CD8-positive, alpha-beta memory T cell (primary cell): ENCODE results near the gene TPST2. TPM values are rescaled to one million over a fixed set of nuclear protein-coding genes. Genes with fewer than 3 reads are reported as not detected.

Experiments
- CTCF ChIA-PET: fragments of 350-600 bp; sonication (Branson Sonifier 250); formaldehyde crosslinking; loops from one replicate; lab custom pipeline; 2021; ENCODE audit warnings: antibody characterized with exemption; lab: Charles Lee
- POLR2A ChIA-PET: fragments of 350-600 bp; sonication (Branson Sonifier 250); formaldehyde crosslinking; loops from one replicate; lab custom pipeline; 2021; ENCODE audit warnings: antibody characterized with exemption; lab: Charles Lee
- DNase-seq, 5 donors: peaks; one replicate each; pipeline versions ENCODE4 v3.0.0 to v3.0.0-alpha.2; 2020 to 2022; ENCODE audit warnings: mixed read lengths in 1 of 5
- H3K27ac ChIP-seq: one replicate; pipeline ENCODE4 v1.7.0; 2013; ENCODE audit warnings: low read depth, mild to moderate bottlenecking, low read length, moderate library complexity
- H3K27me3 ChIP-seq: 2 replicates; pipeline ENCODE4 v1.7.0; 2013; ENCODE audit warnings: low read length, mild to moderate bottlenecking; ENCODE audit not compliant: insufficient read depth, poor library complexity, severe bottlenecking
- H3K36me3 ChIP-seq: 2 replicates; pipeline ENCODE4 v1.7.0; 2013; ENCODE audit warnings: mild to moderate bottlenecking, low read length, moderate library complexity; ENCODE audit not compliant: insufficient read depth
- H3K4me1 ChIP-seq: 2 replicates; pipeline ENCODE4 v1.7.0; 2013; ENCODE audit warnings: mild to moderate bottlenecking, low read length, moderate library complexity; ENCODE audit not compliant: insufficient read depth
- H3K4me3 ChIP-seq: 2 replicates; pipeline ENCODE4 v1.7.0; 2013; ENCODE audit warnings: mild to moderate bottlenecking, low read length
- H3K9me3 ChIP-seq: 2 replicates; pipeline ENCODE4 v1.7.0; 2013; ENCODE audit warnings: mild to moderate bottlenecking, low read length
- H3K27ac Mint-ChIP-seq, 8 donors: one replicate each; pipeline ENCODE4 v1.8.0; 2020 to 2021; ENCODE audit warnings: mixed read lengths in 8 of 8, mild to moderate bottlenecking in 6 of 8, inconsistent platforms in 3 of 8, moderate library complexity in 3 of 8
- H3K27me3 Mint-ChIP-seq, 2 donors: one replicate each; pipeline ENCODE4 v1.8.0; 2020 to 2021; ENCODE audit warnings: mixed read lengths in 2 of 2, mild to moderate bottlenecking in 1 of 2, moderate library complexity in 1 of 2
- H3K36me3 Mint-ChIP-seq, 3 donors: one replicate each; pipeline ENCODE4 v1.8.0; 2020 to 2021; ENCODE audit warnings: mixed read lengths in 3 of 3, inconsistent platforms in 1 of 3, mild to moderate bottlenecking in 1 of 3
- H3K4me1 Mint-ChIP-seq, 3 donors: one replicate each; pipeline ENCODE4 v1.8.0; 2020 to 2021; ENCODE audit warnings: mixed read lengths in 3 of 3, inconsistent platforms in 1 of 3, mild to moderate bottlenecking in 1 of 3
- H3K4me3 Mint-ChIP-seq, 7 donors: one replicate each; pipeline ENCODE4 v1.8.0; 2020 to 2021; ENCODE audit warnings: mixed read lengths in 7 of 7, mild to moderate bottlenecking in 6 of 7, moderate library complexity in 4 of 7, inconsistent platforms in 2 of 7
- H3K9me3 Mint-ChIP-seq, 5 donors: one replicate each; pipeline ENCODE4 v1.8.0; 2020 to 2022; ENCODE audit warnings: mixed read lengths in 5 of 5, mild to moderate bottlenecking in 3 of 5, moderate library complexity in 2 of 5, inconsistent platforms in 1 of 5
- polyA plus RNA-seq: library from polyadenylated mRNA; unstranded; fragments of 300-500 nt; fragmentation: Illumina TruSeq; gene quantifications from one replicate; pipeline ENCODE4 v1.2.3, GENCODE V29; 2021
- total RNA-seq, 2 experiments: library from RNA; stranded (reverse); gene quantifications; one replicate each; pipeline ENCODE4 v1.2.3, GENCODE V29; 2021

TPST2 gene
- total and polyA plus RNA-seq, 3 experiments from 2014 or later, result 36.7 to 201 (median 37.3) TPM

GRCh38 chr22:26514419-26515161 is 75.3 kb downstream of the TPST2 start:
- peaks cover 0 to 26% (median 8%) of the 10 kb centered on the region in 3 donors for H3K36me3 Mint-ChIP-seq
- DNase-seq, result no peak
- H3K4me3 Mint-ChIP-seq, result peak overlapping the region in 3 of 7 donors; percentile 36 to 99 (median 39)
- peak overlapping the region in 3 of 8 donors; percentile 22 to 57 (median 48) for H3K27ac Mint-ChIP-seq
- Histone ChIP-seq H3K36me3 (peaks cover 10% of the 10 kb centered on the region), H3K9me3 (no peaks in the 10 kb centered on the region), H3K27ac (no peak overlapping the region), H3K4me3 (no peak overlapping the region), H3K27me3 (no peaks in the 10 kb centered on the region), H3K4me1 (peaks cover 26% of the 10 kb centered on the region)
- H3K9me3 Mint-ChIP-seq, result no peaks in the 10 kb centered on the region
- CTCF ChIA-PET, result interaction anchor here (1.0 to 1.2 kb wide), 3 partner anchors 11 to 143 kb away, joined by 3 to 5 read pairs (median 3); partner anchors contain the start of genes HPS4, MIAT and SRRD
- no peaks in the 10 kb centered on the region for H3K27me3 Mint-ChIP-seq
- peaks cover 39 to 41% (median 40%) of the 10 kb centered on the region in 3 donors for H3K4me1 Mint-ChIP-seq
- POLR2A ChIA-PET, result interaction anchor here (0.6 to 0.7 kb wide), 2 partner anchors 70 to 144 kb away, joined by 3 to 4 read pairs; no protein-coding TSS in a partner anchor

- H3K4me1 ChIP-seq, result peaks cover 26% of the 10 kb centered on the region
- Mint-ChIP-seq H3K27me3 (no peaks in the 10 kb centered on the region), H3K4me3 (peak overlapping the region in 4 of 7 donors; percentile 99 to 100 (median 99)), H3K36me3 (peaks cover 6 to 33% (median 13%) of the 10 kb centered on the region in 3 donors), H3K4me1 (peaks cover 45 to 47% (median 46%) of the 10 kb centered on the region in 3 donors), H3K27ac (peak overlapping the region in 4 of 8 donors; percentile 42 to 100 (median 74)), H3K9me3 (no peaks in the 10 kb centered on the region)
- ChIA-PET POLR2A (interaction anchor here (0.9 kb wide), 1 partner anchor 30 kb away, joined by 5 read pairs; the partner anchor contains the start of genes HPS4 and SRRD), CTCF (interaction anchor here (1.0 to 2.0 kb wide), 5 partner anchors 11 to 151 kb away, joined by 3 to 8 read pairs (median 3); partner anchors contain the start of genes HPS4, MIAT and SRRD)
- no peaks in the 10 kb centered on the region for H3K9me3 ChIP-seq
- no peaks in the 10 kb centered on the region for H3K27me3 ChIP-seq
- no peak for DNase-seq
- H3K27ac ChIP-seq, result no peak overlapping the region
- H3K4me3 ChIP-seq, result no peak overlapping the region
- peaks cover 17% of the 10 kb centered on the region for H3K36me3 ChIP-seq
Observed at GRCh38 chr22:26513838-26514237, 76.1 kb downstream of the TPST2 start.

GRCh38 chr22:26512149-26512793 is 77.7 kb downstream of the TPST2 start, which contains the start of gene TFIP11:
Gene TFIP11, minus strand, starts transcription at chr22:26512473. Its CDS starts 2,201 bp downstream, at chr22:26510272.
- CTCF ChIA-PET, result interaction anchor here (2.0 kb wide), 2 partner anchors 9 to 153 kb away, joined by 8 to 16 read pairs; no protein-coding TSS in a partner anchor

GRCh38 chr22:26508148-26508547 is 81.8 kb downstream of the TPST2 start:
- H3K27me3 ChIP-seq, result no peaks in the 10 kb centered on the region
- POLR2A ChIA-PET, result no interaction called here
- H3K36me3 ChIP-seq, result peaks cover 57% of the 10 kb centered on the region
- Mint-ChIP-seq H3K36me3 (peaks cover 13 to 76% (median 28%) of the 10 kb centered on the region in 3 donors), H3K4me1 (peaks cover 53 to 59% (median 53%) of the 10 kb centered on the region in 3 donors), H3K4me3 (peak overlapping the region in 1 of 7 donors; percentile 34), H3K9me3 (no peaks in the 10 kb centered on the region), H3K27me3 (no peaks in the 10 kb centered on the region), H3K27ac (no peak overlapping the region)
- H3K9me3 ChIP-seq, result no peaks in the 10 kb centered on the region
- H3K4me1 ChIP-seq, result peaks cover 35% of the 10 kb centered on the region
- no peak overlapping the region for H3K27ac ChIP-seq
- no peak for DNase-seq
- CTCF ChIA-PET, result interaction anchor here (1.2 kb wide), 1 partner anchor 135 kb away, joined by 3 read pairs; no protein-coding TSS in a partner anchor
- no peak overlapping the region for H3K4me3 ChIP-seq

More at GRCh38 chr22:26512149-26512793, 77.7 kb downstream of the TPST2 start, which contains the start of gene TFIP11:
- H3K27ac ChIP-seq, result peak within 1 kb of the TSS; percentile 90
- Mint-ChIP-seq H3K4me1 (peaks cover 45 to 51% (median 47%) of the 10 kb centered on the region in 3 donors), H3K36me3 (peaks cover 6 to 43% (median 13%) of the 10 kb centered on the region in 3 donors), H3K27ac (peak within 1 kb of the TSS; percentile 94 to 100 (median 99)), H3K9me3 (no peaks in the 10 kb centered on the region), H3K4me3 (peak within 1 kb of the TSS; percentile 97 to 100 (median 99)), H3K27me3 (no peaks in the 10 kb centered on the region)
- DNase-seq, result peak; percentile 81 to 94 (median 83)
- peaks cover 26% of the 10 kb centered on the region for H3K4me1 ChIP-seq
- POLR2A ChIA-PET, result interaction anchor here (0.6 to 1.9 kb wide), 6 partner anchors 9 to 159 kb away, joined by 3 to 11 read pairs (median 4); partner anchors contain the start of genes HPS4 and SRRD
- peaks cover 26% of the 10 kb centered on the region for H3K36me3 ChIP-seq
- H3K9me3 ChIP-seq, result no peaks in the 10 kb centered on the region
- no peaks in the 10 kb centered on the region for H3K27me3 ChIP-seq
- H3K4me3 ChIP-seq, result peak within 1 kb of the TSS; percentile 95

- Histone ChIP-seq H3K4me1 (peaks cover 20% of the 10 kb centered on the region), H3K9me3 (no peaks in the 10 kb centered on the region), H3K27ac (no peak overlapping the region), H3K36me3 (peaks cover 79% of the 10 kb centered on the region), H3K4me3 (no peak overlapping the region), H3K27me3 (no peaks in the 10 kb centered on the region)
- peak overlapping the region; percentile 66 to 94 (median 85) for H3K27ac Mint-ChIP-seq
- H3K27me3 Mint-ChIP-seq, result no peaks in the 10 kb centered on the region
- ChIA-PET CTCF (interaction anchor here (0.7 to 4.6 kb wide), 15 partner anchors 9 to 170 kb away, joined by 3 to 33 read pairs (median 5); partner anchors contain the start of gene TFIP11), POLR2A (interaction anchor here (0.6 to 2.5 kb wide), 4 partner anchors 9 to 170 kb away, joined by 3 to 12 read pairs (median 10); partner anchors contain the start of genes HPS4, SRRD and TFIP11)
- peak overlapping the region in 4 of 7 donors; percentile 54 to 74 (median 63) for H3K4me3 Mint-ChIP-seq
- DNase-seq, result no peak
- no peaks in the 10 kb centered on the region for H3K9me3 Mint-ChIP-seq
- H3K4me1 Mint-ChIP-seq, result peaks cover 27 to 32% (median 27%) of the 10 kb centered on the region in 3 donors
- peaks cover 7 to 81% (median 32%) of the 10 kb centered on the region in 3 donors for H3K36me3 Mint-ChIP-seq
Observed at GRCh38 chr22:26503758-26504157, 86.2 kb downstream of the TPST2 start.

GRCh38 chr22:26502688-26503561 is 87.0 kb downstream of the TPST2 start:
- H3K9me3 Mint-ChIP-seq, result no peaks in the 10 kb centered on the region
- ChIA-PET POLR2A (interaction anchor here (0.6 to 2.5 kb wide), 5 partner anchors 10 to 170 kb away, joined by 3 to 12 read pairs (median 10); partner anchors contain the start of genes HPS4, MIAT, SRRD and TFIP11), CTCF (interaction anchor here (0.7 to 4.6 kb wide), 20 partner anchors 9 to 171 kb away, joined by 3 to 33 read pairs (median 4); partner anchors contain the start of gene TFIP11)
- peak overlapping the region; percentile 27 for H3K27ac ChIP-seq
- H3K36me3 Mint-ChIP-seq, result peaks cover 7 to 83% (median 34%) of the 10 kb centered on the region in 3 donors
- no peaks in the 10 kb centered on the region for H3K27me3 Mint-ChIP-seq
- peak; percentile 51 to 79 (median 76) for DNase-seq
- H3K36me3 ChIP-seq, result peaks cover 77% of the 10 kb centered on the region
- peak overlapping the region; percentile 18 to 75 (median 62) for H3K4me3 Mint-ChIP-seq
- H3K4me3 ChIP-seq, result no peak overlapping the region
- H3K27ac Mint-ChIP-seq, result peak overlapping the region; percentile 66 to 94 (median 88)
- peaks cover 27 to 31% (median 28%) of the 10 kb centered on the region in 3 donors for H3K4me1 Mint-ChIP-seq
- no peaks in the 10 kb centered on the region for H3K27me3 ChIP-seq
- peaks cover 20% of the 10 kb centered on the region for H3K4me1 ChIP-seq
- no peaks in the 10 kb centered on the region for H3K9me3 ChIP-seq
